Stomach (tissue), 4 donors: ENCODE results near the gene FES.

Experiments
- CTCF ChIP-seq, 7 experiments: fragments of 450-650 bp in 4 of 7; fragments of 200-600 bp in 3 of 7; sonication (generic) in 3 of 7; IDR thresholded peaks; one replicate each; pipeline ENCODE4 v1.5.1; 2016 to 2019; ENCODE audit warnings: antibody characterized with exemption in 7 of 7, control low read depth in 2 of 7, mild to moderate bottlenecking in 1 of 7
- POLR2AphosphoS5 ChIP-seq, 3 donors: sonication (generic); formaldehyde crosslinking; IDR thresholded peaks; one replicate each; pipeline ENCODE4 v1.6.1; 2016; ENCODE audit warnings: antibody characterized with exemption in 3 of 3

DNA sequence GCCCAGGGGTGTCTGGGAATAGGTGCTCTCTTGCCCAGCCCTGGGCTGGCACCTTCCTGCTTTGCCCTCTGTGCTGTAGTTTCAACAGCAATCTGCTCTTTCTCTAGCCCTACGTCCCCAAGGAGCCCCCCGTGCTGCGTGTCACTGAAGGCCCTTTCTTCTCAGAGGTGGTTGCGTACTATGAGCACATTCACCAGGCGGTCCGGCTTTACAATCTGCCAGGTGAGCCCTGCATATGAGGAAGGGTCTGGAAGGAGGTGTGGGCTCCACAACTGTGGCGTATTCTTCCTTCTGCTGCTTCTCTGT is 28.4 kb downstream of the FES start:
- TF ChIP-seq POLR2AphosphoS5 (IDR thresholded peaks at IDR 0.05) (no peak), CTCF (IDR thresholded peaks at IDR 0.05) (no peak)
